Aorta (tissue), 5 donors: ENCODE results near the gene ISX. TPM values are rescaled to one million over a fixed set of nuclear protein-coding genes. Genes with fewer than 3 reads are reported as not detected.

Source experiments
- ATAC-seq: fragments of 200-7000 bp; cut with Tn5 transposase; one replicate; pipeline ENCODE4 v1.9.1; 2022; ENCODE audit warnings: moderate library complexity; ENCODE audit not compliant: low FRiP score
- DNase-seq, 2 donors: peaks; one replicate each; pipeline ENCODE4 v3.0.0-alpha.2; 2020
- H3K27ac ChIP-seq, 2 donors: one replicate each; pipeline ENCODE4 v1.5.1; 2013; ENCODE audit warnings: low read length in 2 of 2, mild to moderate bottlenecking in 2 of 2, moderate library complexity in 2 of 2, control low read depth in 1 of 2, inconsistent platforms in 1 of 2, low read depth in 1 of 2
- H3K27me3 ChIP-seq, 2 donors: one replicate each; pipeline ENCODE4 v1.6.1; 2013; ENCODE audit warnings: control low read depth in 1 of 2, low read length in 1 of 2, mild to moderate bottlenecking in 1 of 2, moderate library complexity in 1 of 2; ENCODE audit not compliant: insufficient read depth in 2 of 2, control insufficient read depth in 1 of 2
- H3K36me3 ChIP-seq, 2 donors: one replicate each; pipeline ENCODE4 v1.6.1; 2013; ENCODE audit warnings: control low read depth in 1 of 2, low read length in 1 of 2, mild to moderate bottlenecking in 1 of 2; ENCODE audit not compliant: insufficient read depth in 2 of 2, control insufficient read depth in 1 of 2
- H3K4me1 ChIP-seq, 2 donors: one replicate each; pipeline ENCODE4 v1.6.1; 2013; ENCODE audit warnings: low read length in 2 of 2, control low read depth in 1 of 2, mild to moderate bottlenecking in 1 of 2, moderate library complexity in 1 of 2; ENCODE audit not compliant: insufficient read depth in 2 of 2, control insufficient read depth in 1 of 2
- H3K4me3 ChIP-seq, 2 donors: one replicate each; pipeline ENCODE4 v1.5.1; 2013; ENCODE audit warnings: low read length in 2 of 2, control low read depth in 1 of 2, mild to moderate bottlenecking in 1 of 2
- H3K9me3 ChIP-seq: one replicate; pipeline ENCODE4 v1.6.1; 2013; ENCODE audit warnings: mild to moderate bottlenecking, low read length; ENCODE audit not compliant: control insufficient read depth
- whole genome bisulfite sequencing, 2 donors: extraction: QIAGEN DNeasy Blood & Tissue Kit; methylation state at CpG; one replicate each; pipeline ENCODE4 v1.1.7; 2013; 5-methylcytosine and 5-hydroxymethylcytosine counted together
- intact Hi-C, 2 donors: fragments of 100-400 bp; cut with DNase I; formaldehyde crosslinking; loops; one replicate each; pipeline versions ENCODE4 v1.14.2 to v1.15.0; 2022
- polyA plus RNA-seq, 2 donors: library from polyadenylated mRNA; stranded (reverse); fragments of 200-250 nt; gene quantifications; one replicate each; pipeline ENCODE4 v1.2.3, GENCODE V29; 2013
- total RNA-seq, 2 donors: library from RNA; stranded (reverse); fragmentation: NEBNext Ultra II Directional; extraction: Animal tissue kit (Norgen Biotek cat#: 25700); gene quantifications; one replicate each; pipeline ENCODE4 v1.2.1, GENCODE V29; 2021
- donor health status: healthy with polysubstance abuse.
- donor health status: Bipolar disorder and iron deficiency.
- donor health status: DM: no; HTN: no; CAD: no.
- donor health status: DM: no; HTN: no; CAD: no.
- donor health status: DM: yes; HTN: yes; CAD: no.

The ISX gene
- total and polyA plus RNA-seq, 4 donors: 0.13 to 6.8 TPM; not detected in 2

DNA sequence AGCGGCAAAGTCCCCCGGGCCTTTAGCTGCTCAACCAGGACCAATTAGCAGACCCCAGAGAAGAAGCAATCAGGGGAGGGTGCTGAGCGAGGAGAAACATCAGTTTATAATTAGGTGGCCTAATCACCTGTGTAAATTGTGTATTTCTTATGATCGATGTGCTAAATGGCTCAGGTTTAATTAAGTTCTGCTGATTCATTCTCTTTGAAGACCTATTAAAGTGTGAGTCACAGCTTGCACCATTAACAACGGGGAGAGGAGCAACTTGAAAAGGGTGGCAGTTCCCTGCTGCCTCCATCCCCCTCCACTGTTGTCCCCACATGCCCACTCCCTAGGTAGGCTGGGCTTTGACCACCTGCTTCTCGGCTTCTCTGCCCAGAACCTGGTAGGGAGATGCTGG is 10.7 kb downstream of the ISX start:
- Histone ChIP-seq H3K9me3 (no peaks in the 10 kb centered on the region), H3K36me3 (no peaks in the 10 kb centered on the region), H3K4me1 (no peaks in the 10 kb centered on the region), H3K27ac (no peak overlapping the region), H3K27me3 (peaks cover 0 to 3% of the 10 kb centered on the region in 2 donors), H3K4me3 (no peak overlapping the region)
- ATAC-seq: no peak
- WGBS, 2 donors: 73 to 74% methylated on average over 6 of the region's 6 CpGs
- intact Hi-C loops: no loop called here
- DNase-seq: no peak

DNA sequence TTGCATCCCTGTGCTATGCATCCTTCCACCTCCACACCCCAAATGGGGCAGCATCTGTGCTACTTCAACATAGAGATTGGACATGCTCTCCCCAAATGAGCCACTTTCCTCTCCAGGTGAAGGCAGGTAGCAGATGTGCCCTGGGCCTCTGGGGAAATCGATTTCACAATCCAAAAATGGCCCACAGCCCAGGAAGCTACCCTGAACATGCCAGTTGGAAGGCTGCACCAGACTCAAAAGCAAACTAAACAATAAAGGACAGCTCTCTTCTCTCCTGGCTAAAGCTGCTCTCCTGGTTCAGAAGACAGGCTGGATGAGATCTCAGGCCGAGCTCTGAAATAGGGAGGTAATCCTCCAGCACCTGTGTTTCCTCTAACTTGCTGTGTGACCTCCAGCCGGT is 19.7 kb downstream of the ISX start:
- intact Hi-C loops: no loop called here
- ATAC-seq (no peak), DNase-seq (no peak)
- 77 to 80% methylated on average over 3 of the region's 3 CpGs for WGBS, 2 donors
- Histone ChIP-seq H3K9me3 (no peaks in the 10 kb centered on the region), H3K36me3 (no peaks in the 10 kb centered on the region), H3K4me1 (no peaks in the 10 kb centered on the region), H3K27me3 (no peaks in the 10 kb centered on the region), H3K27ac (no peak overlapping the region), H3K4me3 (no peak overlapping the region)

DNA sequence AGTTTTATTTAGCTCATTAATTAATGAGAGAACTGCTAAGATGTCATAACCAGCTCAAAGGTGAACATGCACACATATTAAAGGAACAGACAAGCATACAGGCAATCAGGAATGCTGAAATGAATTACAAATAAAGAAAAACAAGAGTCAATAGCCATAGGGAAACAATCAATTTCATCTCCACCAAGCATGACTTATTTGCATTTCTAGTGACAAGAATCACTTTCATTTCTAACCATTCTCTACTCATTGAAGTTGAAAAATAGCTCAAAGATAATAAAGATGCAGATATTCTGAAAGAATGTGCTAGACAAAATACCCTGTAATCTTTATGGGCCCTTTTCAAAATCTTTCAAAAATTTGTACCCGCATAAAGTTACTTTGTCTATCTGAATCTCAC is 23.2 kb downstream of the ISX start:
- H3K27ac ChIP-seq: no peak overlapping the region
- H3K4me1 ChIP-seq: no peaks in the 10 kb centered on the region
- DNase-seq (no peak), ATAC-seq (no peak)
- H3K36me3 ChIP-seq: no peaks in the 10 kb centered on the region
- 89 to 91% methylated on average over 1 of the region's 1 CpG for WGBS, 2 donors
- no peaks in the 10 kb centered on the region for H3K27me3 ChIP-seq
- H3K9me3 ChIP-seq: no peaks in the 10 kb centered on the region
- intact Hi-C loops: no loop called here
- H3K4me3 ChIP-seq: no peak overlapping the region

DNA sequence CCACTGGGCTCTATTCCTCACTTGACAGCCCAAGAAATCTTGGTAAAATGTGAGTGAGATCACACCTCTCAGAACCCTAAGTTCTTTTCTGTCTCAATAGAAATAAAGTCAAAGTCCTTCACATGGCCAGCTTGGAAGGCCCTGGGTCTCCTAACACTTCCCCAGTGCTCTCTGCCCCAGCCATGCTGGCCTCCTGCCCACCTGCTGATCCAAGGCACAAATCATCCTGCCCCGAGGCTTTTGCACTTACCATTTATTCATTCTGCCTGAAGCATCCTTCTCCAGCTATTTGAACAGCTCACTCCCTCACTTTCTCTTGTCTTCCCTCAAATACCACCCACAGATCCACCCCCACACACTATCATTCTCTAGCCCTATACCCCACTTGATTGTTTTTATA is 26.4 kb downstream of the ISX start:
- no peaks in the 10 kb centered on the region for H3K36me3 ChIP-seq
- ATAC-seq (no peak), DNase-seq (no peak)
- no peaks in the 10 kb centered on the region for H3K4me1 ChIP-seq
- no peak overlapping the region for H3K4me3 ChIP-seq
- intact Hi-C loops: no loop called here
- no peak overlapping the region for H3K27ac ChIP-seq
- H3K9me3 ChIP-seq: no peaks in the 10 kb centered on the region
- H3K27me3 ChIP-seq: no peaks in the 10 kb centered on the region
- WGBS, 2 donors: 14 to 31% methylated on average over 1 of the region's 1 CpG

DNA sequence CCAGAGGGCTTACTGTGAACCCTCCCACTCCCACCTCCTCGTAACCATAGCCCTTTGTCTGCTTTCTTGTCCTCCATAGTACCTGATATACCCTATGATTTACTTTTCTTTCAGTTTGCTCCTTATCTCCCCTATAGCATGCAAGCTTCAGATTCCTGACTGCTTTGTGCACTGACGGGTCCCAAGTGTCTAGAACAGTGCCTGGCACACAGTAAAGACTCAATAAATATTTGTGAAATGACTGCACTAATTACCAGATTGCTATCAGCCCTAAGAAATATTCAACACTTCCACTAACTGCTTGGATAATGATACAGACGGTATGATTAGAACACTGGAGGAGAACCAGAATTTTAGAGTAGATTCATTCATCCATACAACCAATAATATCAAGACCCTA is 33.0 kb downstream of the ISX start:
- ATAC-seq (no peak), DNase-seq (no peak)
- intact Hi-C loops: no loop called here
- 55 to 61% methylated on average over 3 of the region's 3 CpGs for WGBS, 2 donors
- Histone ChIP-seq H3K27me3 (no peaks in the 10 kb centered on the region), H3K36me3 (no peaks in the 10 kb centered on the region), H3K4me1 (no peaks in the 10 kb centered on the region), H3K4me3 (no peak overlapping the region), H3K27ac (no peak overlapping the region), H3K9me3 (no peaks in the 10 kb centered on the region)

DNA sequence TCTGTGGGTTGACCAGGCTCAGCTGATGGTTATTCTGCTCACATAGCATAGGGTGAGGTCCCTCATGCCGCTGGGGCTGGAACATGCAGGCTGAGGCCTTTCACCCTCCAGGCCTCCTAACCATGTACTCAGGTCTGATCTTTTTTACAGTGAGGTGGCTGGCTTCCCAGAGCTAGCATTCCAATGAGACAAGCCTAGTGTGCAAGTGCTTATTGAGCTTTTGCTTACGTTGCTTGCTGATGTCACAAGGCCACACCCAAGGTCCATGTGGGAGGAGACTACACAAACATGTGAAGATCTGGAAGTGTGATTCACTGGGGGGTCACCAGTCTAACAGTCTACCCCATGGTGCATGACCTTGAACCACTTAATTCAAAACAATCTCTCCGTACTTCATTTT is 33.9 kb downstream of the ISX start:
- Histone ChIP-seq H3K9me3 (no peaks in the 10 kb centered on the region), H3K27me3 (no peaks in the 10 kb centered on the region), H3K36me3 (no peaks in the 10 kb centered on the region), H3K4me1 (no peaks in the 10 kb centered on the region), H3K27ac (no peak overlapping the region), H3K4me3 (no peak overlapping the region)
- no peak for ATAC-seq
- no peak for DNase-seq
- intact Hi-C loops: no loop called here
- 72 to 73% methylated on average over 3 of the region's 3 CpGs for WGBS, 2 donors

DNA sequence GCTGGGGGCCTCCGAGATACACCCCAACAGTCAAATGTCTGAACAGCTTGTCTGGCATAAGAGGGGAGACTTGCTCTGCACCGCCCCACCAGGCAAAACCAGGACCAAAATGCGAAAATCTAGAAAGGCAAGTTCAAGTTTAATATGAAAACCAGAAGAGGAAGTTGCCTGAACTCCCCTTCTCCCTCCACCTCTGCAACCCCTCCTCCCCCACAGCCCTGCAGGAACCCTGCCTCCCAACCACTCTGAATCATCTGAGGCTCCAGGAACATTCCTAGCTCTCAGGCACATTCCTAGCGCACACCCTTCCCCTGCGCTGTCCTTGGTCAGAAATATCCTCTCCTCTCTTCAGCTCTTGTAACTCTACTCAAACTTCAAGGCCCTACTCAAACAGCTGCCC is 36.7 kb downstream of the ISX start:
- Histone ChIP-seq H3K27me3 (no peaks in the 10 kb centered on the region), H3K36me3 (no peaks in the 10 kb centered on the region), H3K9me3 (no peaks in the 10 kb centered on the region), H3K27ac (no peak overlapping the region), H3K4me3 (no peak overlapping the region), H3K4me1 (no peaks in the 10 kb centered on the region)
- intact Hi-C loops: no loop called here
- ATAC-seq (no peak), DNase-seq (no peak)
- WGBS, 2 donors: 57 to 58% methylated on average over 5 of the region's 5 CpGs

DNA sequence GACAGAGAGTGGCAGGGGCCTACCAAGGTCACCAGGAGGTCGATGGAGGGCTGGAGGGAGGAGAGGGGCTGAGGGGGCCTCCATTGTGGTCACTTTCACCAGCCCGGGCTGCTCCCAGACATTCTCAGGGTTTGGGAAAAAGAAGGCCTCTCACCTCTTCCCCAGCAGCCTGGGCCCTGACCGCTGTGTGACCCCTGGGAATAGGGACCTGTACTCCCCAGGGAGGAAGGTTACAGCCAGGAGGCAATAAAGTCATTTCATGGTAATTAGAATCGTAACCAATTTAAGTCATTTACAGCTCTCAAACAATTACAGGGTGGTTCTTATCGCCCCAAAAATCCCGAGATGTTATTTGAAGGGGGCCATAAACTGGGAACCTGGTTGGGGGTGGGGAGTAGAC is 37.8 kb downstream of the ISX start:
- no peak for DNase-seq
- 15 to 20% methylated on average over 6 of the region's 6 CpGs for WGBS, 2 donors
- Histone ChIP-seq H3K9me3 (no peaks in the 10 kb centered on the region), H3K4me1 (no peaks in the 10 kb centered on the region), H3K4me3 (no peak overlapping the region), H3K36me3 (no peaks in the 10 kb centered on the region), H3K27ac (no peak overlapping the region), H3K27me3 (no peaks in the 10 kb centered on the region)
- no peak for ATAC-seq
- intact Hi-C loops: no loop called here

DNA sequence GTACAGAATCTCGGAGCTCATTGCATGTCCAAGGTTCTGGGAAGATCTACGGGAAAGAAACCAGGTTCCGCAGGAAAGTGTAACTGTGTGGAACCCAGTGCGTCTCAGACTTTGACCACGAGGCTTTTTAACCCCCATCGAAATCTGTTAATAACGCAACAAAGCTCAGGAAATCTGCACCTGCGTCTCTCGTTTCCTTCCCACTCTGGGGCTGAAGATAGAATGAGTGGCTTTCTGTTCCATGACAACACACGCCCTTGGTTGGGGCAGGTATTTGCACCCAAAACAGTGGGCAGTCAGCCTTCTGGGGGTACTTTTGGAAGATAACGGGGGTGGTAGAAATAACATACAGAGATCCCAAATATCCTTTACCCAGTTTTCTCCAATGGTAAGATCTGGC is 38.5 kb downstream of the ISX start:
- no peaks in the 10 kb centered on the region for H3K9me3 ChIP-seq
- H3K4me1 ChIP-seq: no peaks in the 10 kb centered on the region
- no peak for DNase-seq
- H3K4me3 ChIP-seq: no peak overlapping the region
- intact Hi-C loops: no loop called here
- H3K27me3 ChIP-seq: no peaks in the 10 kb centered on the region
- H3K36me3 ChIP-seq: no peaks in the 10 kb centered on the region
- no peak for ATAC-seq
- no peak overlapping the region for H3K27ac ChIP-seq
- 81 to 83% methylated on average over 11 of the region's 11 CpGs for WGBS, 2 donors
